ENCODE results near the gene SLC4A9. TPM values are rescaled to one million over a fixed set of nuclear protein-coding genes. Genes with fewer than 3 reads are reported as not detected.

SLC4A9 gene
- polyA plus RNA-seq, 2 donors = 0.14 to 0.20 TPM

DNA sequence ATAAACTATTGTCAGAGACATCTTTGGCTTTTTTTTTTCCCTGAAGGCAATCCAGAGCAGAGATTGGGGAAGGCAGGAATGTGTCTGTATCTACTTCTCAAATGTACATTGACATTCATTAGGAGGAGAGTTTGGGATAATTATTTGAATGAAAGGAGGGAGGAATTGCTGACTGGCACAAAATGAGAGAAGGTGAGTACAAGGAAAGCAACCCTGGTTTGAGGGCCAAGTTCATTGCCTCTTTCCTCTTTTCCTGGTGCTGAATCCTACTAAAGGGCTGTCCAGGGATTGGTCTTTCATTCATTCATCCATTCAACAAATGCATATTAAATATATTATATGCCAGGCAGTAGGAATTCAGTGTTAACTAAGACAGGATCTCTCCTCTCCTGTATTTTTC is 22.9 kb downstream of the SLC4A9 start:
- Histone ChIP-seq H3K4me1 (ENCODE audit: control insufficient read depth in 2 of 2, insufficient read depth in 2 of 2, low read length in 1 of 2) (no peaks in the 10 kb centered on the region), H3K27me3 (ENCODE audit: control insufficient read depth in 1 of 2, insufficient read depth in 2 of 2, low read length in 2 of 2) (no peaks in the 10 kb centered on the region), H3K36me3 (ENCODE audit: control insufficient read depth in 2 of 2, insufficient read depth in 2 of 2, low read length in 1 of 2) (no peaks in the 10 kb centered on the region), H3K4me3 (ENCODE audit: low read depth in 1 of 2, low read length in 2 of 2) (no peak overlapping the region), H3K9me3 (ENCODE audit: control insufficient read depth in 2 of 2, insufficient read depth in 1 of 2, low read depth in 1 of 2, low read length in 1 of 2) (no peaks in the 10 kb centered on the region), H3K27ac (ENCODE audit: low read depth in 2 of 2, low read length in 1 of 2) (no peak overlapping the region)

- no peak overlapping the region for H3K4me3 ChIP-seq (ENCODE audit: low read depth in 1 of 2, low read length in 2 of 2)
- 85 to 93% methylated on average over 2 of the region's 2 CpGs for WGBS, 2 donors
- no peaks in the 10 kb centered on the region for H3K27me3 ChIP-seq (ENCODE audit: control insufficient read depth in 1 of 2, insufficient read depth in 2 of 2, low read length in 2 of 2)
- H3K36me3 ChIP-seq (ENCODE audit: control insufficient read depth in 2 of 2, insufficient read depth in 2 of 2, low read length in 1 of 2) = no peaks in the 10 kb centered on the region
- no peaks in the 10 kb centered on the region for H3K4me1 ChIP-seq (ENCODE audit: control insufficient read depth in 2 of 2, insufficient read depth in 2 of 2, low read length in 1 of 2)
- H3K9me3 ChIP-seq (ENCODE audit: control insufficient read depth in 2 of 2, insufficient read depth in 1 of 2, low read depth in 1 of 2, low read length in 1 of 2) = no peaks in the 10 kb centered on the region
- H3K27ac ChIP-seq (ENCODE audit: low read depth in 2 of 2, low read length in 1 of 2) = no peak overlapping the region
Measured at GRCh38 chr5:140383300-140383699, 23.3 kb downstream of the SLC4A9 start.

DNA sequence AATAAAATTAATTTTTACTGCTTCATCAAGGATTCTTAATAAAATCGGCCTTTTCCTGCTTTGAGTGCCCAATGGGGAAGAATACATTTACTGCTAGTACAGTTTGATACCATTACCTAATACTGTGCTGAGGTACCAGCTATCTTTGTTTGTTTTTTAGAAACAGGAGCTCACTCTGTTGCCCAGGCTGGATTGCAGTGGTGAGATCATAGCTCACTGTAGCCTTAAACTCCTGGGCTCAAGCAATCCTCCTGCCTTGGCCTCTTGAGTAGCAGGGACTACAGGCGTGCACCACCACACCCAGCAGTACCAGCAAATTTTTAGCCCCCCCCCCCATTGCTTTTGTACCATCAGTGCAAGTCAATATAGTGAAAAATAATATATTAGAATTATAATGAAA is 28.1 kb downstream of the SLC4A9 start:
- no peaks in the 10 kb centered on the region for H3K36me3 ChIP-seq (ENCODE audit: control insufficient read depth in 2 of 2, insufficient read depth in 2 of 2, low read length in 1 of 2)
- no peaks in the 10 kb centered on the region for H3K9me3 ChIP-seq (ENCODE audit: control insufficient read depth in 2 of 2, insufficient read depth in 1 of 2, low read depth in 1 of 2, low read length in 1 of 2)
- H3K27me3 ChIP-seq (ENCODE audit: control insufficient read depth in 1 of 2, insufficient read depth in 2 of 2, low read length in 2 of 2) = no peaks in the 10 kb centered on the region
- no peak overlapping the region for H3K4me3 ChIP-seq (ENCODE audit: low read depth in 1 of 2, low read length in 2 of 2)
- H3K27ac ChIP-seq (ENCODE audit: low read depth in 2 of 2, low read length in 1 of 2) = no peak overlapping the region
- no peaks in the 10 kb centered on the region for H3K4me1 ChIP-seq (ENCODE audit: control insufficient read depth in 2 of 2, insufficient read depth in 2 of 2, low read length in 1 of 2)
- WGBS, 2 donors = 93 to 98% methylated on average over 2 of the region's 2 CpGs

DNA sequence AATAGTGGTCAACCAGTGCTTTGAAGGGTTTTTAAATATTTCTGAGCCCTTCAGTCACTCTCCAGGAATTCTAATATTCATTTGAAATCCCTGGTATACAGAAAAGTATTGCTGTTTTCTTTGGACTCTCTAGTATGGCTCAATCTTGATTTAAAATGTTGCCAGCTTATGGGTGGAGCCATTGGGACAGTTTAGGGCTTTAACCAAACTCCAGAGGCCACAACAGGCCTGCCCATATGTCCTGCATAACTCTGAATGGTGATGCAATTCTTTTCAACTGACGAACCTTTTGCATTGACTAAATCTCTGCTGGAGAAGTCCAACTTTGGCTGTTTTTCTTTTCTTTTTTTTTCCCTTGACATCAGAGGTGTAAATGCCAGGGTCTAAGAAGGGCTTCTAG is 31.3 kb downstream of the SLC4A9 start:
- 68 to 78% methylated on average over 1 of the region's 1 CpG for WGBS, 2 donors
- Histone ChIP-seq H3K36me3 (ENCODE audit: control insufficient read depth in 2 of 2, insufficient read depth in 2 of 2, low read length in 1 of 2) (no peaks in the 10 kb centered on the region), H3K4me3 (ENCODE audit: low read depth in 1 of 2, low read length in 2 of 2) (no peak overlapping the region), H3K27ac (ENCODE audit: low read depth in 2 of 2, low read length in 1 of 2) (peak overlapping the region; percentile 20 to 34), H3K4me1 (ENCODE audit: control insufficient read depth in 2 of 2, insufficient read depth in 2 of 2, low read length in 1 of 2) (no peaks in the 10 kb centered on the region), H3K27me3 (ENCODE audit: control insufficient read depth in 1 of 2, insufficient read depth in 2 of 2, low read length in 2 of 2) (no peaks in the 10 kb centered on the region), H3K9me3 (ENCODE audit: control insufficient read depth in 2 of 2, insufficient read depth in 1 of 2, low read depth in 1 of 2, low read length in 1 of 2) (no peaks in the 10 kb centered on the region)

- no peak overlapping the region for H3K4me3 ChIP-seq (ENCODE audit: low read depth in 1 of 2, low read length in 2 of 2)
- no peaks in the 10 kb centered on the region for H3K27me3 ChIP-seq (ENCODE audit: control insufficient read depth in 1 of 2, insufficient read depth in 2 of 2, low read length in 2 of 2)
- 68 to 90% methylated on average over 1 of the region's 1 CpG for WGBS, 2 donors
- no peaks in the 10 kb centered on the region for H3K4me1 ChIP-seq (ENCODE audit: control insufficient read depth in 2 of 2, insufficient read depth in 2 of 2, low read length in 1 of 2)
- H3K9me3 ChIP-seq (ENCODE audit: control insufficient read depth in 2 of 2, insufficient read depth in 1 of 2, low read depth in 1 of 2, low read length in 1 of 2) = no peaks in the 10 kb centered on the region
- peak overlapping the region; percentile 20 to 34 for H3K27ac ChIP-seq (ENCODE audit: low read depth in 2 of 2, low read length in 1 of 2)
- no peaks in the 10 kb centered on the region for H3K36me3 ChIP-seq (ENCODE audit: control insufficient read depth in 2 of 2, insufficient read depth in 2 of 2, low read length in 1 of 2)
Measured at GRCh38 chr5:140391732-140392131, 31.7 kb downstream of the SLC4A9 start.

GRCh38 chr5:140393738-140394137 is 33.7 kb downstream of the SLC4A9 start:
- Histone ChIP-seq H3K4me1 (ENCODE audit: control insufficient read depth in 2 of 2, insufficient read depth in 2 of 2, low read length in 1 of 2) (no peaks in the 10 kb centered on the region), H3K4me3 (ENCODE audit: low read depth in 1 of 2, low read length in 2 of 2) (no peak overlapping the region), H3K36me3 (ENCODE audit: control insufficient read depth in 2 of 2, insufficient read depth in 2 of 2, low read length in 1 of 2) (no peaks in the 10 kb centered on the region), H3K9me3 (ENCODE audit: control insufficient read depth in 2 of 2, insufficient read depth in 1 of 2, low read depth in 1 of 2, low read length in 1 of 2) (no peaks in the 10 kb centered on the region), H3K27me3 (ENCODE audit: control insufficient read depth in 1 of 2, insufficient read depth in 2 of 2, low read length in 2 of 2) (no peaks in the 10 kb centered on the region), H3K27ac (ENCODE audit: low read depth in 2 of 2, low read length in 1 of 2) (no peak overlapping the region)
- WGBS, 2 donors = 91 to 100% methylated on average over 2 of the region's 2 CpGs

DNA sequence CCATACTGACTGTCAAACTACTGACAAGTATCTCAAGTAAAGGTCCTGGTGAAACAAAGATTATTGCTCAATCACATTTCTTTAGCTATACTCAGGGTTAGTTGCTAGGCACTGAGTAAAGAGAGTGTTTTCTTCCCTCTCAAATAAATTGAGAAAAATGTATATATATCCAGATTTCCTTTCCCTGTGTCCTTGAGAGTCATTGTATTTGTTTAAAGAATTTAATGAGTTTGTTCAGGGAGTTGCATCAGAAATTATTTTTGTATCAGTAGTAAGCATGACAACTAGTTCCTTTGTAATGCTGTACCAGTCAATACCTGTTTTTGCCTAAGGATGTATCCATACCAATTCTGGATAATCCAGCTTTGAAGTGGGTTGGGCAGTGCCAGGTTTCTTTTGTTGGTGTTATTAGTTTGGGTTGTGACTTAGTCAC is 38.4 kb downstream of the SLC4A9 start:
- Histone ChIP-seq H3K27me3 (ENCODE audit: control insufficient read depth in 1 of 2, insufficient read depth in 2 of 2, low read length in 2 of 2) (no peaks in the 10 kb centered on the region), H3K4me3 (ENCODE audit: low read depth in 1 of 2, low read length in 2 of 2) (no peak overlapping the region), H3K27ac (ENCODE audit: low read depth in 2 of 2, low read length in 1 of 2) (no peak overlapping the region), H3K4me1 (ENCODE audit: control insufficient read depth in 2 of 2, insufficient read depth in 2 of 2, low read length in 1 of 2) (no peaks in the 10 kb centered on the region), H3K9me3 (ENCODE audit: control insufficient read depth in 2 of 2, insufficient read depth in 1 of 2, low read depth in 1 of 2, low read length in 1 of 2) (no peaks in the 10 kb centered on the region), H3K36me3 (ENCODE audit: control insufficient read depth in 2 of 2, insufficient read depth in 2 of 2, low read length in 1 of 2) (no peaks in the 10 kb centered on the region)

DNA sequence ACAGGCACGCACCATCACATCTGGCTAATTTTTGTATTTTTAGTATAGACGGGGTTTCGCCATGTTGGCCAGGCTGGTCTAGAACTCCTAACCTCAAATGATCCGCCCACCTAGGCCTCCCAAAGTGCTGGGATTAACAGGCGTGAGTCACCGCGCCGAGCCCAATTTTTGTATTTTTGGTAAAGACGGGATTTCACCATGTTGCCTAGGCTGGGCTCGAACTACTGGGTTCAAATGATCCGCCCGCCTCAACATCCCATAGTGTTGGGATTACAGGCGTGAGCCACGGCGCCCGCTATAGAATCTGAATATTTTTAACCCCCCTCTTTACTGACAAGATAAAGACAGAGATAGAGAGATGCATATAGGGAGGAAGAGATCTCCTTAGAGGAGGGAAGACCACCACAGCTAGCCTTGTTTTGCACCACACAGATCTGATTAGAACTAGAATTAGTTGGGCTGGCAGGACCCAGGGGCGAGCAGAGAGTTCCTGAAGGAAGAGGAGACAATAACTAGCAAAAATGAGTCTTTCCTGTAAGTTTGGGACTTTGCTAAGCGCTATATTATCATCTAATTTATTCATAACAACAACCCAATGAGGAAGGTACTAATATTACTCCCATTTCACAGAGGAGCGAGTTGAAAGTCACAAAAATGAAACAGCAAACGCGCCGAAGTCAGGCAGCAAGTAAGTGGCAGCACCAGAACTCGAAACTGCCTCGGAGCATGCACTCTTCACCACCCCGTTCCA is 40.2 kb downstream of the SLC4A9 start:
- H3K9me3 ChIP-seq (ENCODE audit: control insufficient read depth in 2 of 2, insufficient read depth in 1 of 2, low read depth in 1 of 2, low read length in 1 of 2) = no peaks in the 10 kb centered on the region
- H3K27ac ChIP-seq (ENCODE audit: low read depth in 2 of 2, low read length in 1 of 2) = peak overlapping the region; percentile 98 to 100
- no peaks in the 10 kb centered on the region for H3K36me3 ChIP-seq (ENCODE audit: control insufficient read depth in 2 of 2, insufficient read depth in 2 of 2, low read length in 1 of 2)
- peaks cover 0 to 4% of the 10 kb centered on the region in 2 donors for H3K4me1 ChIP-seq (ENCODE audit: control insufficient read depth in 2 of 2, insufficient read depth in 2 of 2, low read length in 1 of 2)
- no peaks in the 10 kb centered on the region for H3K27me3 ChIP-seq (ENCODE audit: control insufficient read depth in 1 of 2, insufficient read depth in 2 of 2, low read length in 2 of 2)
- 30 to 37% methylated on average over 25 of the region's 25 CpGs for WGBS, 2 donors
- H3K4me3 ChIP-seq (ENCODE audit: low read depth in 1 of 2, low read length in 2 of 2) = peak overlapping the region; percentile 78 to 94

- Histone ChIP-seq H3K27ac (ENCODE audit: low read depth in 2 of 2, low read length in 1 of 2) (peak overlapping the region; percentile 98 to 100), H3K9me3 (ENCODE audit: control insufficient read depth in 2 of 2, insufficient read depth in 1 of 2, low read depth in 1 of 2, low read length in 1 of 2) (no peaks in the 10 kb centered on the region), H3K27me3 (ENCODE audit: control insufficient read depth in 1 of 2, insufficient read depth in 2 of 2, low read length in 2 of 2) (no peaks in the 10 kb centered on the region), H3K4me3 (ENCODE audit: low read depth in 1 of 2, low read length in 2 of 2) (peak overlapping the region; percentile 78 to 94), H3K36me3 (ENCODE audit: control insufficient read depth in 2 of 2, insufficient read depth in 2 of 2, low read length in 1 of 2) (no peaks in the 10 kb centered on the region), H3K4me1 (ENCODE audit: control insufficient read depth in 2 of 2, insufficient read depth in 2 of 2, low read length in 1 of 2) (peaks cover 0 to 4% of the 10 kb centered on the region in 2 donors)
- 0% methylated on average over 53 to 54 of the region's 54 CpGs for WGBS, 2 donors
Measured at GRCh38 chr5:140400730-140401361, 40.9 kb downstream of the SLC4A9 start.
